SK-N-MC (cell line): ENCODE results near the gene EID3.

Experiments used
- EZH2 ChIP-seq: fragments of 200-600 bp; sonication (generic); IDR thresholded peaks from one replicate; pipeline ENCODE4 v1.6.1; 2017; ENCODE audit warnings: antibody characterized with exemption
- FOXP2 ChIP-seq: optimal IDR thresholded peaks from 2 replicates; pipeline ENCODE3; 2011; ENCODE audit warnings: mild to moderate bottlenecking, moderate library complexity; ENCODE audit not compliant: insufficient read depth; ENCODE audit errors: extremely low read length, control extremely low read depth
- POLR2AphosphoS5 ChIP-seq: IDR thresholded peaks from 2 replicates; pipeline ENCODE4 v1.6.1; 2012; ENCODE audit warnings: mild to moderate bottlenecking, low read depth, low read length, borderline replicate concordance

DNA sequence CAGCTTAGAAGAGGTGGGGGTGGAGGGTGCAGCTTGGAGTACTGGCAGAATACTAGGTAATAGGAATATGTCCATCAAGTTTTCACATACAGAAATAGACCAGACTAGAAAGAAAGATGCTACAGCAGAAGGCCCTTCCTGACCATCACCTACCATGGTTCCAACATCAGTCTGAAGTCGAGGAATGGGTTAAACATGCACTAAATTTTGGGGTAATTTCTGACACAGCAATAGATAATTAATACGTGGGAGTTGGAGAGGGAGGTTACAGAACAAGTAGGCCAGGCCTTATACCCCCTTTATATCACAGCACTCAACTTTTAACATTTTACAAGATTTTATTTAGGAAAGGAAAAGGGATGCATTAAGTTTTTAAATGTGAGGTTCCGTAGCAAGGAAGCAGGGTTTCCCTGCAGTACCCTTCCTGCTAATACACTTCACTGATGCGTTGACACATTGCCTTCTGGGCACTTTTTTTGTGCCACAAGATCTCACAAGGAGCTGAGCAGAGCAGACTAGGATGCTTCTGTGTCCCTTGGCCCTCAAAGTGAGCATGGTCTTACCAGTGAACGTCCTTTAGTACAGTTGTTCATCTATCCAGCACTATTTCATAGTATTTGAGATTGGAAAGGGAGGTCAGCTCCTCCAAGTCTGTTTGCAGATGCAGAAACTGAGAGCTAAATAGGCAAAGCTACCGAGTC lies 50.8 kb downstream of the EID3 start:
- no peak for TF ChIP-seq EZH2
- no peak; the same call in 1 of the 2 replicates for TF ChIP-seq POLR2AphosphoS5
- TF ChIP-seq FOXP2, result no peak
